ENCODE measurements around the gene EGF.
"Not testable (repeated sequence)": the region's sequence is repeated elsewhere in the genome, so short reads cannot be mapped to it uniquely, and the experiment has no call there.

Gene EGF

DNA sequence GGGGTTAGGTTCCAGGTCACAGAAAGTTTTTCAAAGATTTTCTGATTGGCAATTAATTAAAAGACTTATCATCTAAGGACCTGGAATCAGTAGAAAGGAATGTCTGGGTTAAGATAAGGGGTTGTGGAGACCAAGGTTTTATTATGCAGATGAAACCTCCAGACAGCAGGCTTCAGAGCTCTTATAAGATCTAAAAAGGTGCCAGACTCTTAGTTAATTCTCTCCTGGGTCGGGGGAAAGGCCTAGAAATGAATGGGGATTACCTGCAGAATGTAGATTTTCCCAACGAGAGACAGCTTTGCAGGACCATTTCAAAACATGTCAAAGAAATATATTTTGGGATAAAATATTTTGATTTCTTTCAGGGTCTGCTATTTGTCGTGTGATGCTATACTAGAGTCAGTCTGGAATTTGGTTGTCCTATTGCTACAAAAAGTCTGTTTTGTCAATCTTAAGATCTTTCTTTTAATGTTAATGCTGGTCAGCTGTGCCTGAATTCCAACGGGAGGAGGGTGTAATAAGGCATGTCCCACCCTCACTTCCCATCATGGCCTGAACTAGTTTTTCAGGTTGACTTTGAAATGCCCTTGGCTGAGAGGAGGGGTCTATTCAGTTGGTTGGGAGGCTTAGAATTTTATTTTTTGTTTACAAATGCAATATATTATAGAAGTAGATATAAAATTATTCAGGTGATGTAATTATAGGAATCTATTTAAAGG is 15.8 kb downstream of the EGF start:
- H3K4me3 ChIP-seq (ENCODE audit: low read depth, low read length), result no peak overlapping the region
- DNase-seq (ENCODE audit: low read depth), result no peak
- TF ChIP-seq, protein P1, sequence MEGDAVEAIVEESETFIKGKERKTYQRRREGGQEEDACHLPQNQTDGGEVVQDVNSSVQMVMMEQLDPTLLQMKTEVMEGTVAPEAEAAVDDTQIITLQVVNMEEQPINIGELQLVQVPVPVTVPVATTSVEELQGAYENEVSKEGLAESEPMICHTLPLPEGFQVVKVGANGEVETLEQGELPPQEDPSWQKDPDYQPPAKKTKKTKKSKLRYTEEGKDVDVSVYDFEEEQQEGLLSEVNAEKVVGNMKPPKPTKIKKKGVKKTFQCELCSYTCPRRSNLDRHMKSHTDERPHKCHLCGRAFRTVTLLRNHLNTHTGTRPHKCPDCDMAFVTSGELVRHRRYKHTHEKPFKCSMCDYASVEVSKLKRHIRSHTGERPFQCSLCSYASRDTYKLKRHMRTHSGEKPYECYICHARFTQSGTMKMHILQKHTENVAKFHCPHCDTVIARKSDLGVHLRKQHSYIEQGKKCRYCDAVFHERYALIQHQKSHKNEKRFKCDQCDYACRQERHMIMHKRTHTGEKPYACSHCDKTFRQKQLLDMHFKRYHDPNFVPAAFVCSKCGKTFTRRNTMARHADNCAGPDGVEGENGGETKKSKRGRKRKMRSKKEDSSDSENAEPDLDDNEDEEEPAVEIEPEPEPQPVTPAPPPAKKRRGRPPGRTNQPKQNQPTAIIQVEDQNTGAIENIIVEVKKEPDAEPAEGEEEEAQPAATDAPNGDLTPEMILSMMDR (IDR thresholded peaks at IDR 0.05; ENCODE audit: control insufficient read depth, extremely low read depth, insufficient read depth), result no peak

DNA sequence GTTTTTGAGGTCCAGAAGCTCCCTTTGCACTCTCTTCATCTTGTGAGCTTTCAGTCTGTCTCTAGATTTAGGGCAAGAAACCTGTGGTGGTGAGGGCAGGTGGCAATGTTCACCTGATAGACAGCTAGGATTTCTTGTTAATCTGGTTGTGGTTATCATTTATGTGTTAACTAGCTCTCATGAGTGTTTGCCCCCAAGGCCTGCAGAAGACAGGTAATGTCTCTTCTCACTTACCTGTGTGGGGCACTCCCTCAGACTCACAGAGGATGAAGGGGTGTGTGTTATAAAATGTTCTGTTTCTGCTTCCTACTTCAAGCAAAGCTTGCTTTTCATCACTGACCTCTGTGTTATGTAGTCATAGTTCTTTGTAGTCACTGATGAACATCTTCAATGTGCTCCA is 17.8 kb downstream of the EGF start:
- TF ChIP-seq, protein P1 (IDR thresholded peaks at IDR 0.05; ENCODE audit: control insufficient read depth, extremely low read depth, insufficient read depth), result no peak
- DNase-seq (ENCODE audit: low read depth), result no peak
- no peak overlapping the region for H3K4me3 ChIP-seq (ENCODE audit: low read depth, low read length)

DNA sequence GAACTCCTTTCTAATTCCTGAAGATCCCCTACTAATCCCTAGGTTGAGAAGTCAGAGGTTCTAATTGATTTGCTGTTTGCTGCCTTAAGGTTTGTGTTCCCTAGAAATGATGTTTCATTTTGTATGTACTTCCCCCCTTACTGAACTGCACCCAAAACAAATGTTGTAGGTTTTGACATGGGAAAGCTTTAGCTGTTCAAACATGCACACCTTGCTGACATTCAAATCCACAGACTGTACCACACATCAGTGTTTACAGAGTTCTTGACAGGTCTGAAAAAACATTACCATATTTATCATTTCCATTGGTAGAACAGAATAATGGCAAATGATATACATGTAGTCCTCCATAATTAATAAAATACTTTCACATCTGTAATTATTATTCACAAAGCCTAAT is 18.2 kb downstream of the EGF start:
- no peak for DNase-seq (ENCODE audit: low read depth)
- TF ChIP-seq, protein P1 (IDR thresholded peaks at IDR 0.05; ENCODE audit: control insufficient read depth, extremely low read depth, insufficient read depth), result no peak
- H3K4me3 ChIP-seq (ENCODE audit: low read depth, low read length), result no peak overlapping the region

DNA sequence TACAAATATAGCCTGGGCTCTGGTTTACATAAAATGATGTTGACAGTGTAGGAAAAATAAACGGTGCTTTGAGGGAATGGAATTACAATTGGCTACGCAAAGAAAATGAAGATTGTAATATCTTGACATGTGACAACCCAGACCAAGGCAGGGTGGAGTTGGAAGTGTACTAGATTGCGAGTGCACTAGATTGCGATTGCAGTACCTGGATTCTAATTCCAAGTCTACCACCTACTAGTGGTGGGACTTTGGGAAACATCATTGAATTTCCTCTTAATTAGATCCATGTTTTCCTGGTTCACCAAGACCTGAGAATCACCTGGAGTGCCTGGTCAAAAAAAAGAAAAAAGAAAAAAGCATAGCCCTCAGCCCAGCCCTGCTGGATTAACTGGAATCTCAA is 18.6 kb downstream of the EGF start:
- no peak overlapping the region for H3K4me3 ChIP-seq (ENCODE audit: low read depth, low read length)
- TF ChIP-seq, protein P1 (IDR thresholded peaks at IDR 0.05; ENCODE audit: control insufficient read depth, extremely low read depth, insufficient read depth), result no peak
- DNase-seq (ENCODE audit: low read depth), result no peak

DNA sequence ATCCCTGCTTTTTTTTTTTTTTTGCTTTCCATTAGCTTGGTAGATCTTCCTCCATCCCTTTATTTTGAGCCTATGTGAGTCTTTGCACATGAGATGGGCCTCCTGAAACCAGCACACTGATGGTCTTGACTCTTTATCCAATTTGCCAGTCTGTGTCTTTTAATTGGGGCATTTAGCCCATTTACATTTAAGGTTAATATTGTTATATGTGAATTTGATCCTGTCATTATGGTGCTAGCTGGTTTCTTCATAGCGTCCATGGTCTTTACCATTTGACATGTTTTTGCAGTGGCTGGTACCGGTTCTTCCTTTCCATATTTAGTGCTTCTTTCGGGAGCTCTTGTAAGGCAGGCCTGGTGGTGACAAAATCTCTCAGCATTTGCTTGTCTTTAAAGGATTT is 24.7 kb downstream of the EGF start:
- DNase-seq (ENCODE audit: low read depth); H3K4me3 ChIP-seq (ENCODE audit: low read depth, low read length): not testable (repeated sequence)

DNA sequence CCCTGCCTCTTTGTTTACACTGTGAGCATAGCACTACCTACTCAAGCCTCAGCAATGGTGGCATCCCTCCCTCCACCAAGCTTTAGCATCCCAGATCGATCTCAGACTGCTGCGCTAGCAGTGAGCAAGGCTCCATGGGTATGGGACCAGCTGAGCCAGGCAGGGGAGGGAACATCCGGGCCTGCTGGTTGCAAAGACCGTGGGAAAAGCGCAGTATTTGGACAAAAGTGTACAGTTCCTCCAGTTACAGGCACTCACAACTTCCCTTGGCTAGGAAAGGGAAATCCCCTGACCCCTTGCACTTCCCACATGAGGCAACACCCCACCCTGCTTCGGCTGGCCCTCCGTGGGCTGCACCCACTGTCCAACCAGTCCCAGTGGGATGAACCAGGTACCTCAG is 26.5 kb downstream of the EGF start:
- no peak for DNase-seq (ENCODE audit: low read depth)
- TF ChIP-seq, protein P1 (IDR thresholded peaks at IDR 0.05; ENCODE audit: control insufficient read depth, extremely low read depth, insufficient read depth), result no peak
- H3K4me3 ChIP-seq (ENCODE audit: low read depth, low read length), result no peak overlapping the region

DNA sequence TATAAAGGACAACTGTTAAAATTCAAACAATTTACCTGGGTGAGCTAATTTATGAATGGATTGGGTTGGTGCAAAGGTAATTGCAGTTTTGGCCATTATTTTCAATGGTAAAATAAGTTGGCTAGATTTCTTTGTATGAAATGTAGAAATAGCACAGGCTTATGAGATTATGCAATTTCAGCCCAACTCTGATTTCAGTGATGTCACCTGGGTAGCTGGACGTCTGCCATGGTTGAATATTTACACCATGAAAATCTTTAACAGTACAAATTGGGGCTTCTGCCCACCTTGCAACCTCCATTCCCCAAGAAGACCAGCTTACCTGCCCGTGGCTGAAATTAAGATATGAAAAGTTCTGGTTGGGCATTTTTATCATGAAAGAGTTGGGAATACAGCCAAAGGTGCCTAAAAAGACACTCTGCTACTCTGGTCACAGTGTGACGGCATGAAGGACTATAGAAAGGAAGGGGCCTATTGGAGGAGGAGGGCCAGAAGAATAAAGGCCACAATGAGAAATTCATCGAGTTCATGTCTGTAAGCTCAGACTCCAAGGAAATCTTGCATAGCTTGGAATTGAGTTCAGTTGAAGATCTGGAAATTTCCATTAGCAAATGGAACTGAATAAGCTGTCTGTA is 29.7 kb downstream of the EGF start:
- TF ChIP-seq, protein P1 (IDR thresholded peaks at IDR 0.05; ENCODE audit: control insufficient read depth, extremely low read depth, insufficient read depth), result no peak
- no peak overlapping the region for H3K4me3 ChIP-seq (ENCODE audit: low read depth, low read length)
- DNase-seq (ENCODE audit: low read depth), result no peak

All from LNCaP clone FGC (cell line).